Mucosa of rectum (tissue), 2 donors: Measurements from ENCODE around the gene ZNF473.

Experiments used
- H3K27ac ChIP-seq, 2 donors: one replicate each; pipeline ENCODE4 v1.7.0; 2013; ENCODE audit warnings: inconsistent platforms in 2 of 2, low read depth in 2 of 2, low read length in 2 of 2
- H3K27me3 ChIP-seq, 2 donors: one replicate each; pipeline ENCODE4 v1.7.0; 2013; ENCODE audit warnings: low read length in 2 of 2; ENCODE audit not compliant: control insufficient read depth in 2 of 2, insufficient read depth in 2 of 2
- H3K36me3 ChIP-seq, 2 donors: one replicate each; pipeline ENCODE4 v1.7.0; 2013; ENCODE audit warnings: low read length in 2 of 2; ENCODE audit not compliant: control insufficient read depth in 2 of 2, insufficient read depth in 2 of 2
- H3K4me1 ChIP-seq, 2 donors: one replicate each; pipeline ENCODE4 v1.7.0; 2013; ENCODE audit warnings: low read length in 2 of 2, mild to moderate bottlenecking in 1 of 2; ENCODE audit not compliant: control insufficient read depth in 2 of 2, insufficient read depth in 2 of 2
- H3K4me3 ChIP-seq, 2 donors: one replicate each; pipeline ENCODE4 v1.7.0; 2013; ENCODE audit warnings: low read length in 2 of 2
- H3K9ac ChIP-seq, 2 donors: one replicate each; pipeline ENCODE4 v1.7.0; 2013; ENCODE audit warnings: low read length in 2 of 2, low read depth in 1 of 2, mild to moderate bottlenecking in 1 of 2
- H3K9me3 ChIP-seq, 2 donors: one replicate each; pipeline ENCODE4 v1.7.0; 2013; ENCODE audit warnings: low read length in 2 of 2; ENCODE audit not compliant: control insufficient read depth in 2 of 2
- donor health status: healthy.
- donor health status: Normal muscosa, but diverticular disease.

ZNF473 gene

GRCh38 chr19:49987159-49987698, 38.6 kb upstream of the ZNF473 start:
- Histone ChIP-seq H3K9ac (no peak overlapping the region), H3K36me3 (peaks cover 36 to 56% of the 10 kb centered on the region in 2 donors), H3K27ac (no peak overlapping the region), H3K4me1 (no peaks in the 10 kb centered on the region), H3K4me3 (no peak overlapping the region), H3K27me3 (no peaks in the 10 kb centered on the region), H3K9me3 (no peaks in the 10 kb centered on the region)

GRCh38 chr19:49988007-49988406, 37.8 kb upstream of the ZNF473 start:
- Histone ChIP-seq H3K9ac (no peak overlapping the region), H3K36me3 (peaks cover 41 to 62% of the 10 kb centered on the region in 2 donors), H3K27me3 (no peaks in the 10 kb centered on the region), H3K4me1 (no peaks in the 10 kb centered on the region), H3K4me3 (no peak overlapping the region), H3K27ac (no peak overlapping the region), H3K9me3 (no peaks in the 10 kb centered on the region)

GRCh38 chr19:49988433-49988832, 37.4 kb upstream of the ZNF473 start:
- H3K4me3 ChIP-seq, result no peak overlapping the region
- H3K27ac ChIP-seq, result no peak overlapping the region
- H3K36me3 ChIP-seq, result peaks cover 42 to 65% of the 10 kb centered on the region in 2 donors
- H3K9ac ChIP-seq, result no peak overlapping the region
- no peaks in the 10 kb centered on the region for H3K27me3 ChIP-seq
- H3K4me1 ChIP-seq, result no peaks in the 10 kb centered on the region
- H3K9me3 ChIP-seq, result no peaks in the 10 kb centered on the region

GRCh38 chr19:49997709-49998108, 28.1 kb upstream of the ZNF473 start:
- no peak overlapping the region for H3K9ac ChIP-seq
- H3K27me3 ChIP-seq, result no peaks in the 10 kb centered on the region
- no peaks in the 10 kb centered on the region for H3K4me1 ChIP-seq
- peaks cover 45 to 74% of the 10 kb centered on the region in 2 donors for H3K36me3 ChIP-seq
- no peak overlapping the region for H3K4me3 ChIP-seq
- no peaks in the 10 kb centered on the region for H3K9me3 ChIP-seq
- no peak overlapping the region for H3K27ac ChIP-seq

DNA sequence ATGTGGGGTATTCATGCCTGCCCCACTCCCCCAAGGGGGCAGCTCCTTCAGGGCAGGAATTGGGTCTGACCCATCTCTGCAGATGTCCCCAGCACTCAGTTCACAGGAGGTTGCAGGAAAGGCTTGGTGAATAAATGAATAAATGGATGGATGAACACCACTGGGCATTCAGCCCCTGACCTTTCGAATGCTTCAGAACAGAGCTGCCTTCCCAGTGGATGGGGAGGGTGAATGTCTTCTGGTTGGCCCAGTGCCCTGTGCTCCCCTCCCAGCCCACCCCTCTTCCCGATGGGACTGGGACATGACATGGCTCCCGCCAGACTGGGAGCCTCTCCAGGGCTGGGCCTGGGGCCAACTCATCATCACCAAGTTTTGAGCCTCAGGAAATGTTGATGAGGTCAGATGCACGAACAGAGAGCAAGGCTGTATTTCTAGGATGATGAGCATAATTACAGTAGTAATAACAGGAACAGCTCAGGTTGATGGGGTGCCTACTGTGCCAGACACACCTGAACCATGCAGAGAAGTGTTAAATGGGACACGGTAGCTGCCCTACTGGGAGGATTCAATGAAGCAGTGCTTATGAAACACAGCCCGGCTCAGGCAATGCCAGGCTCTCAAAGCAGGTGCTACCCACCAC, 26.3 kb upstream of the ZNF473 start:
- no peak overlapping the region for H3K4me3 ChIP-seq
- peaks cover 50 to 68% of the 10 kb centered on the region in 2 donors for H3K36me3 ChIP-seq
- no peaks in the 10 kb centered on the region for H3K27me3 ChIP-seq
- no peak overlapping the region for H3K9ac ChIP-seq
- no peak overlapping the region for H3K27ac ChIP-seq
- peaks cover 2 to 4% of the 10 kb centered on the region in 2 donors for H3K4me1 ChIP-seq
- no peaks in the 10 kb centered on the region for H3K9me3 ChIP-seq

DNA sequence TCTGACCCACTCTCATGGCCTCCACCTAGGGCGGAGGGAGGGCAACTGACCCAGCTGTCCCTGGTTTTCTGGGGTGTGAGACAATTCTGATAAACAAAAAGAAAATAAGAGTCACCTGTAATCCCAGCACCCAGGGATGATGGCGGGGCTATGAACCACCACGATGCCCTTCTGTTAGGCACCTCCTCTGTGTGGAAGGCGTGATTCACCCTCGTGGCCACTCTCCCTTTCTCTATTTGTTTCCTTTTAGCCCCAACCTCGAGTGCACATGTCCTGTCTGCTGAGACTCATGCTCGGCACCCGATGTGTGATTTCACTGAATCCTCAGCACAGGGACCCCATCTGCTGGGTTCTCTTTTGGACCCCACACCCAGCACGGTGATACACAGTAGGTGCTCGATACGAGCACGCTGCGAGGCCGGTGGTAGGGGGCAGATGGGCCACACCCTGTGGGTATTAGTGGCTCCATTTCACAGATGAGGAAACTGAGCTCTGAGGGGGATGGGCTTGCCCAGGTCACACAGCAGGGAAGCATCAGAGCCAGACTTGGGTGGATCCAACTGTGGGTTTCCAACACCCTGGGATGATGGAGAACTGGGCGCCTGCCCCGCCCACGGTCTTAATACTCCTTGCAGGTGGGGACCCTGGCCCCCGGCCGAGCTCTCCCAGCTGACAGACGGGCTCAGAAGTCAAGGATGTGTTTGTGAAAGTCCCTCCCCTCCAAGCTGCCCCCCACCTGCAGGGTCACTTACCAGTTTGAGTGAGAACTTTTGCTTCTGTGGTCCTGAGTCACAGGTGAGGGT, 25.6 kb upstream of the ZNF473 start:
- Histone ChIP-seq H3K9me3 (no peaks in the 10 kb centered on the region), H3K27ac (no peak overlapping the region), H3K36me3 (peaks cover 48 to 67% of the 10 kb centered on the region in 2 donors), H3K27me3 (no peaks in the 10 kb centered on the region), H3K4me1 (peaks cover 2 to 4% of the 10 kb centered on the region in 2 donors), H3K9ac (no peak overlapping the region), H3K4me3 (no peak overlapping the region)

GRCh38 chr19:50000841-50001557, 24.8 kb upstream of the ZNF473 start:
- Histone ChIP-seq H3K27me3 (no peaks in the 10 kb centered on the region), H3K9me3 (no peaks in the 10 kb centered on the region), H3K4me3 (no peak overlapping the region), H3K27ac (no peak overlapping the region), H3K36me3 (peaks cover 48 to 70% of the 10 kb centered on the region in 2 donors), H3K4me1 (peaks cover 2 to 4% of the 10 kb centered on the region in 2 donors), H3K9ac (no peak overlapping the region)

- no peak overlapping the region for H3K9ac ChIP-seq
- peaks cover 2 to 4% of the 10 kb centered on the region in 2 donors for H3K4me1 ChIP-seq
- H3K36me3 ChIP-seq, result peaks cover 51 to 69% of the 10 kb centered on the region in 2 donors
- H3K27ac ChIP-seq, result no peak overlapping the region
- no peaks in the 10 kb centered on the region for H3K9me3 ChIP-seq
- no peak overlapping the region for H3K4me3 ChIP-seq
- H3K27me3 ChIP-seq, result no peaks in the 10 kb centered on the region
Observed at GRCh38 chr19:50001775-50002174, 24.0 kb upstream of the ZNF473 start.

DNA sequence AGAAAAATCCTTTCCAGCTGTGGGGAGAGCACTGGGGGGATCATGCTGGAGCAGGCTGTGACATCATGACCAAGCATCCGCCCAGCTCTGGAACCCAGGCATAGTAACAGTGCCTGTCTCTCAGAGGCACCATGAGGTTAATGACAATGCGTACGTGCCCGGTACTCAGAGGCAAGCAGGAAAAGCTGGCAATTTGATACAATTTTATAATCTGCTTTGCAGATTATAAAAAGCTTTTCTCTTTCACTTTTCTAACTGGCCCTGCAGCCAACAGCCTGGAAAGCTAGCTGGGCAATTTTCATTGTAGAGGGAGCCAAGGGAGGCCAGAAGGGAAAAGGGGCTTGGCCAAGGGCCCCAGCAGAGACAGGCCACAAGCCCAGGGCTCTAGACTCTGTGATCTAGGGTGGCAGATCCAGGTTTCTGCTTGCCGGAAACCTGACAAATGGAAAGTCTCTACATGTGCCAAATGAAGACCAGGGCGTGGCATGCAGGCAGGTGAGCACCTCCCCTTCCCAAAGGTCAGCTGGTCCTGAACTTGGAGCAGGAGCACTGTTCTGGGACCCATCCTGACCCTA, 23.3 kb upstream of the ZNF473 start:
- Histone ChIP-seq H3K27ac (no peak overlapping the region), H3K36me3 (peaks cover 58 to 71% of the 10 kb centered on the region in 2 donors), H3K9ac (no peak overlapping the region)

More for the DNA sequence above, 23.3 kb upstream of the ZNF473 start:
- Histone ChIP-seq H3K9me3 (no peaks in the 10 kb centered on the region), H3K4me1 (peaks cover 2 to 4% of the 10 kb centered on the region in 2 donors), H3K27me3 (no peaks in the 10 kb centered on the region), H3K4me3 (no peak overlapping the region)
